ENCODE measurements around the gene KCNT1.
"Not testable (repeated sequence)": the region's sequence is repeated elsewhere in the genome, so short reads cannot be mapped to it uniquely, and the experiment has no call there.

Gene KCNT1

DNA sequence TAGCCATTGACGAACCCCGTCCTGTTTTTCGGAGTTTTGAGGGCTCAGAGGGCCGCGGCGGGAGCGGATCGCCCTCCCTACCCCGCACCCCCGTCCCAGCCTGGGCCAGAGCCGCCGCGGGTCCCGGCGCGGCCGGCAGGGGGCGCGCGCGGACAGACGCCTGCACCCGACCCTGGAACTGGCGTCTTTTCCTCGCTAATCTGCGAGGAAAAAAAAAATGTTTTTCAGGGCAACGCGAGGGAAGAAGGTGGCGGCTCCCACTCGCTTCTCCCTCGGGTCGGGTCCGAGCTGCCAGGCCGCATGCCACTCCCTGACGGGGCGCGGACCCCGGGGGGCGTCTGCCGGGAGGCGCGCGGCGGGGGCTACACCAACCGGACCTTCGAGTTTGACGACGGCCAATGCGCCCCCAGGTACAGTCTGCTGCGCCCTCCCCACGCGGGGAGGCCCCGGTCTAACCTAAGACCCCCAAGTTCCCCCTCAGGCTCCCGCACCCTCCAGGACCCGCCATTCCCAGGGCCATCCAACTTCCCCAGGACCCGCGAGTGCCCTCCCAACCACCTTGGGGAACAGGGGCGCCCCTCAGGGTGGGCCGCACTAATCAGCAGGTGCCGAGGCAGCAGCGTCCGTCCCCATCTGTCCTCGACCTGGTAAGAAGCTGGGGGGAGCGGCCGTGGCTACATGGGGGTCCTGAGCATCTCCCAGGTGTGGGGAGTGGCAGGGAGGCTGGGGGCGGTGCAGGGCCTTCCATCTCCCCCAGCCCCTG lies at the start of gene KCNT1:
TSS of gene KCNT1 (plus strand) at position 227 of the 763 bp plus-strand sequence. CDS start at position 301, 74 bp downstream.
- peak; percentile 66 for DNase-seq

DNA sequence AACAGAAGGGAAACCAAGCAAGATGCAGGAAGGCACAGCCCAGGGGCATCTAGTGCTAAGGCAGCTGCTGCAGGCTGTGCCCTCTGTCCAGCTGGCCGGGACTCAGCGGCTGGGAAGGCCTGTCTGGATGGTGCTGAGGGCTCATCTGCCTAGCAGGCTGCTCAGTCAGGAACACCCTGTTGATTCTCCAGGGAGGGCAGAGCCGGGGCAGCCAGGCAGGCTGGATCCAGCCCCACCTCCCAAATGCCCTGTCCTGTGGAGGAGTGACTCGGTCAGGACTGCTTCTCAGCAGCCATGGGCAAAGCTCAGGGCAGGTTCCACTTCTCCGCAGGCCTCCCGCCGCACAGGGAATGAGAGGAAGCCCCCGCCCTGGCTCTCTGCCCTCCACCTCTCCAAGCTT lies 46.7 kb upstream of the KCNT1 start:
- no peak for DNase-seq

DNA sequence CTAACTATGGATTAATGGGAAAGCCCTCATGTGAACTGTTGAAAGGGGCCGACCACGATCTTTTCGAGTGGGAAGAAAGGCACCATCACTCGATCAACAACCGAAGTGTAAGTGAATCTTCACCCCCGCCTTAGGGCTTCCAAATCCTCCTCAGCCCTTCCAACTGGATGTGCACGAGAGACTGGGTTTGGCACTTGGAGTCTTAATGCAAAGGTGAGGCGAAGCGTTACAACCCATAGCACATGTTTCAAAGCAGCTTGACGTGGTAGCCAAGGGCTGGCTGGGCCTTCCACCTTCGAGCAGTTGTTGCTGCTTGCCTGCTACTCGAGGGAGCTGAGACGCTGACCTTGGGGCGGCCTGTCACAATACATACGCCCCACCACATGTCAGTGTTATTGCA lies 44.6 kb upstream of the KCNT1 start:
- no peak for DNase-seq

GRCh38 chr9:135659252-135659651 lies 42.7 kb upstream of the KCNT1 start:
- no peak for DNase-seq

- no peak for DNase-seq
Observed at GRCh38 chr9:135660407-135660806, 41.6 kb upstream of the KCNT1 start.

GRCh38 chr9:135661816-135662560 lies 40.0 kb upstream of the KCNT1 start:
- no peak for DNase-seq

- no peak for DNase-seq
Observed at GRCh38 chr9:135662758-135663450, 39.1 kb upstream of the KCNT1 start, which contains the start of gene LCN9. TSS of gene LCN9 (plus strand) at chr9:135663309. CDS start at chr9:135663322, 13 bp downstream.

DNA sequence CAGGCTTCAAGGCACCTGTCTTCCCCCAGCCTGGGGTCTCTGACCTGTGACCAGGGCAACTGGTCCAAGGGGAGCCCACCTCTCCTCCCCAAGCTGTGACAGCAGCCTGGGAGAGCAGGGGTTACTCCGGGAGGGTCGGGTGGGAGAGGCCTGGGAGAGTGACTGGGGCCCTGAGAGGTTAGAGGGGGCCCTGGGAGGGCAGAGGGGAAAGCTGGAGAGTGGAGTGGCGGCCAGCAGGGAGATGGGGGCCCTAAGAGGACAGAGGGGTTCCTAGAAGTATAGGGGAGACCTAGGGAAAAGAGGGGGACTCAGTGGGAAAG lies 38.6 kb upstream of the KCNT1 start:
- DNase-seq: no peak

- no peak for DNase-seq
Observed at GRCh38 chr9:135663857-135664256, 38.1 kb upstream of the KCNT1 start.

DNA sequence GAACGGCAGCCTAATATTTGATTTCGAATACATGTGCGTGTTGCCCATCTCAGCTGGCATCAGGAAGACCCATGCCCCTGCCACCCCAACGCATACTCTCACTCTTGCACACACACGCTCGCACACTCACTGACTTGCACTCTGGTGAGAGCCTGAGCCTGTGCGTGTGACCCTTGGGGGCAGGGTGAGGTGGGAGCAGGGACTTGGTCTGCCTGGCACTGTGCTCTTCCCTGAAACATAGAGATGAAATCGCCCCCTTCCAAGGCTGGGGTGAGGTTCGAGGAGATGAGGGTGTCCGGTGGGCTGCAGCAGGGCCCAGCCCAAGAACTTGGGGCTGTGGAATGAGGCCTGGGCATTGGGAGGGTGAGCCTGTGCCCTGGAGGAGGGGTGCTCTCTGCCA lies 37.7 kb upstream of the KCNT1 start:
- DNase-seq: no peak

GRCh38 chr9:135664801-135665794 lies 36.9 kb upstream of the KCNT1 start:
- no peak for DNase-seq

GRCh38 chr9:135665795-135666189 lies 36.2 kb upstream of the KCNT1 start:
- no peak for DNase-seq

- DNase-seq: no peak
Observed at GRCh38 chr9:135666534-135667462, 35.2 kb upstream of the KCNT1 start.

GRCh38 chr9:135667463-135668001 lies 34.5 kb upstream of the KCNT1 start:
- no peak for DNase-seq

DNA sequence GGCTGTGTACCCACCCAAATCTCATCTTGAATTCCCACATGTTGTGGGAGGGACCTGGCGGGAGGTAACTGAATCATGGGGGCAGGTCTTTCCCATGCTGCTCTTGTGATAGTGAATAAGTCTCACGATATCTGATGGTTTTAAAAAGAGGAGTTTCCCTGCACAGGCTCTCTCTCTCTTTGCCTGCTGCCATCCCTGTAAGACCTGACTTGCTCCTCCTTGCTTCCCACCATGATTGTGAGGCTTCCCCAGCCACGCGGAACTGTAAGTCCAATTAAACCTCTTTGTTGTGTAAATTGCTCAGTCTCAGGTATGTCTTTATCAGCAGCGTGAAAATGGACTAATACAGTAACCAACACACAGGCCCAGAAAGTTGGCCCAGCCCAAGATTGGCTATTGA lies 33.0 kb upstream of the KCNT1 start:
- DNase-seq: not testable (repeated sequence)

DNA sequence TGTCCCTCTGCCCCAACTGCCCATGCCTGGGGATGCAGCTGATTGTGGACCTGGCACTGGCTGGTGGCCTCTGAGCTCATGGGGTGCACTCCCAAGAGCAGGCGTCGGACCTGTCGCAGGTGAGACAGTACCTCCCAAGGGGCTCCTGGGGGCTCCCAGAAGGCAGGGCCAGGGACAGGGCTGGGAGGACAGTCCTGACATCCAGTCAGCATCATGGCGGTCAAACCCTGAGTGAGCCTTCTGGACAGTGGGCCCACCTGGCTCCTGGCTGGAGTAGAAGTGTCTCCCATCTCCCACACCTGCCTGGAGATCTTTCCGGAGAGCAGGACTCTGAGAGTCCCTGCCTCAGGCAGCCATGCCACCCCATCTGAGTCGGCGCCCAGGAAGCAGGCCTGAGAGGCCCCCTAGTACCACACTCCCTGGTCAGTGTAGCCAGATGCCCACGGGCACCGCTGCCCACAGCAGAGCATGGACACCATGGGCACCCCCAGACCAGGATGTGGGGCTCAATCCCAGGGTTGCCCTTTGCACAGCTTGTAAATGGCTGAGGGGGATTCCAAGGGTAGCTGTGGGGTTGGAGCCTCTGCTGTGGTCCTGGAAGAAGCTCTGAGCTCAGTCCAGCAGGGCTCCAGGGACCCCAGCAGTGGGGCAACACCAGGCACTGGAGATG lies 32.2 kb upstream of the KCNT1 start:
- DNase-seq: no peak

DNA sequence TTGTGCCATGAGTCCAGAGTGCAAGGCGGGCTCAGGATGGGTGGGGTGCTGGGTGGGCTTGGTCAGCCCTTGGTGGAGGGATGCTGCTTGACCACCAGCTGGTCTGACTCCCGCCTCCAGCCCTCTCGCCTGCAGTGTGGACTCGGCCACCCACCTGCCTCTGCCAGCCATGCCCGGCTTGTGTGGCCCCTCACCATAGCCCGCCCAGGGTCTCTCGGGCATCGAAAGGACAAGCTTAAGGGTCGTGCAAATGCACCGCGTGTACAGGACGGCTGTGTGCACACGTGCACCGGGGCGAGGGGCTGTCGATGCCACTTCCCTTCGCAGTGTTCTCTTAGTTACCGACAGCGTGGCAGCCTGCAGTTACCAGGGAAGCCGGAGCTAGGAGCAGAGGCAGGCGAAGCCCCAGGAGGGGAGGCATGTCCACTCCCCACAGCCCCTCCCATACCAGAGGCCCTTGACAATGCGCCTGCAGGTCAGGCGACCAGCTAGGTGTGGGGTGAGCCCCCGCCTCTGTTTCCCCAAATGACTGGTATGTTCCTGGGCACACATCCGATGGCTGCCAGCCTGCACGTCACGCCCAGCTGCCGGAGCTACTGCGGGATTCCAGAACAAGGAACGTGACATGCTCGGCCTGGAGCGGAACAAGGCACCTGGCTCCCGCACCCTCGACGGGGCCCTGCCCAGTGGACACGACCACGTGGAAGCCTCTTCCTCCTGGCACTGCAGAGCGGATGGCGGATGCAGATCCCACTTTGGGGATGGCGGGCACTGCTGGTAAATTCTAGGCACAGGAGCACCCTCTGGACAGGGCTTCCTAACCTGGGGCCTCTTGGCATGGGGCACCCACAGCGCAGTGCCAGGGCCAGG lies 31.0 kb upstream of the KCNT1 start:
- DNase-seq: no peak

DNA sequence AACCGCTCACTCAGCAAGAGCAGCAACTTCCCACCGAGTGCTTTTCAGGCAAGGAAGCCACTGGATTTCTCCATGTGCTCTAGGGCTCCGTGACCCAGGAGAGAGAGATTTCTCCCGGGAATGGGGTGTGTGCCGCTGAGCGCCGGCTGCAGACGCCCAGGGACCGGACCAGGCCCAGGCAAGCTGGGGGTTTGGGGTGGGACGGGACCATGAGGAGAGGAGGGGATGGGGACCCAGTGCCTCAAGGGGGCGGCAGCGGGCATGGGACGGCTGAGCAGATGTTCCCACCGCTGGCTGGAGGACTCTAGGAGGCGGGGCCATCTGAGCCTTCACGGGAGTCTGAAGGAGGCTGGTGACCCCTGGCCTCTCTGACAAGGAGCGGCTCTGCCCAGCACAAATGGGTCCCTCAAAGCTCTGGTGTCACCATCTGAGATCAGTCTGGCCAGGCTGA lies 30.4 kb upstream of the KCNT1 start:
- DNase-seq: peak; percentile 66

GRCh38 chr9:135672786-135673185 lies 29.2 kb upstream of the KCNT1 start:
- not testable (repeated sequence) for DNase-seq

All from RPMI8226 (cell line).